ENCODE results near the gene DNMT1.

Gene DNMT1

DNA sequence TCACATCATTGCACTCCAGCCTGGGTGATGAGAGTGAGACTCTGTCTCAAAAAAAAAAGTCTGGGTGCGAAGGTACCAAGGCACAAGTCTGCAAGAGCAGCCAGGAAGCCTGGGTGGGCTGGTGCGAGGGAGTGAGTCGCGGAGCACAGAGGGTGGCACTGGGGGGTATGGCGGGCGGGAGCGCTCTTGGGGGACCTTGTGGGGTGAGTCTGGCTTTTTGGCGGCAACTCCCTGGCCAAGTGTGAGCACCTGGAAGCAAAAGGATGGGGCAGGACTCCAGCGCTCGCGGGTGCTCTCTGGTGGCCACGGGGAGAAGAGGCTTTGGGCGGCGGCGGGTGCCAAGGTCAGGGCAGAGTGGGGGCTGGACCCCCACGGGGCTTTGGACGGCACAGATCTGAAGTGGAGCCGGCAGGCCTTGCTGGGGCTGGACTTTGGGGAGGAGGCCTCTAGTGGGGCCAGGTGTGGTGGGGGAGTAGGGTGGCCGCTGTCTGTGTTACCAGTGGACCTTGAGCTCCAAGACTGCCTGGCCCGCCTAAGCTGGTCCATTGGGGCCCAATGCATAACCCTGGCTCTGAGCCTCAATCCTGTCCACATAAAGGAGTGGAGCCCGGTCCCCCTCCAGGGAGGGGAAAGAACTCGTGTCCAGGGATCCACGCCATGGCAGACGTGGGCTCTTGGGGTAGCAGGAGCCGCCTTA is 81.7 kb downstream of the DNMT1 start:
- peak; percentile 78 for DNase-seq (ENCODE audit: low spot score)

- no peak for DNase-seq (ENCODE audit: low spot score)
These were observed 82.6 kb downstream of the DNMT1 start for GRCh38 chr19:10112037-10112761.

DNA sequence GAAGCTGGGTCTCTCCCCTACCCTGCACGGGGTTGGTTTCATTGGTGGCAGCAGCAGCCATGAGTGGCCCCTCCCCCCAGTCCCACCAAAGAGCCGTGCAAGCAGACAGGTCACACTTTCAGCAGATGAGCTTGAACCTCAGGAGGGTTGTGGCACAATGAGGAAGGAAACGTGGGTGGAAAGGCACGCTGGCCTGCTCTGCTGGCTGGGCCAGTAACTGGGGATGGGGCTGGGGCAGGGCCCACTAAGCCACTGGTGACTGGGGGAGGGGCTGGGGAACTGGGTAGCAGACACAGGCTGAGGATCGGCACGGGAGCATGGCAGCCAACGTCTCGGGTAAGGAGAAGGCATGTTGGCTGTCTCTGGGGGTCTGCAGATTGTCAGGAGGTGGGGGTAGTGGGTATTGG is 83.3 kb downstream of the DNMT1 start, which contains the start of gene P2RY11:
Gene P2RY11, plus strand, starts transcription at position 289 of the 407 bp plus-strand sequence. Its CDS starts 29 bp downstream, at position 318.
- no peak for DNase-seq (ENCODE audit: low spot score)

- no peak for DNase-seq (ENCODE audit: low spot score)
These were observed 83.8 kb downstream of the DNMT1 start for GRCh38 chr19:10110972-10111317.

DNA sequence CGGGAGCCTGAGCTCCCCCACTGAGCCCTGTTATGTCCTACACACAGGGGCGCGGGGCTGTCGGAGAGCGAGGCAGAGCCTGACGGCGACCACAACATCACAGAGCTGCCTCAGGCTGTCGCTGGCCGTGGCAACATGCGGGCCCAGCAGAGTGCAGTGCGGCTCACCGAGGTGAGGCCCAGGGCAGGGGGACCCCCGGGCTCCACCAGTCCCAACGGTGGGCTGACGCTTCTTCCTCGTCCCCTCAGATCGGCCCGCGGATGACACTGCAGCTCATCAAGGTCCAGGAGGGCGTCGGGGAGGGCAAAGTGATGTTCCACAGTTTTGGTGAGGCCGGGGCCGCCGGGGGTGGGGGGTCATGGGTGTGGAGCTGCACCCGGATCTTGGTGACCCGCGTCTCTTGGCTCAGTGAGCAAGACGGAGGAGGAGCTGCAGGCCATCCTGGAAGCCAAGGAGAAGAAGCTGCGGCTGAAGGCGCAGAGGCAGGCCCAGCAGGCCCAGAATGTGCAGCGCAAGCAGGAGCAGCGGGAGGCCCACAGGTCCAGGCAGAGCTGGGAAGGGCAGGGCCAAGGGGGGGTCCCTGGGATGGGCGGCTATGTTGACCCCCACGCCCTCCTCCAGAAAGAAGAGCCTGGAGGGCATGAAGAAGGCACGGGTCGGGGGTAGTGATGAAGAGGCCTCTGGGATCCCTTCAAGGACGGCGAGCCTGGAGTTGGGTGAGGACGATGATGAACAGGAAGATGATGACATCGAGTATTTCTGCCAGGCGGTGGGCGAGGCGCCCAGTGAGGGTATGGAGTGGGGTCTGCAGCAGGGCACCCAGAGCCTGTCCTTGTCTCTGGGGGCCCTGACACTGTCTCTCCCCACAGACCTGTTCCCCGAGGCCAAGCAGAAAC is 84.4 kb downstream of the DNMT1 start:
- DNase-seq (ENCODE audit: low spot score) = no peak

- DNase-seq (ENCODE audit: low spot score) = no peak
These were observed 85.2 kb downstream of the DNMT1 start for GRCh38 chr19:10109528-10109927.

DNA sequence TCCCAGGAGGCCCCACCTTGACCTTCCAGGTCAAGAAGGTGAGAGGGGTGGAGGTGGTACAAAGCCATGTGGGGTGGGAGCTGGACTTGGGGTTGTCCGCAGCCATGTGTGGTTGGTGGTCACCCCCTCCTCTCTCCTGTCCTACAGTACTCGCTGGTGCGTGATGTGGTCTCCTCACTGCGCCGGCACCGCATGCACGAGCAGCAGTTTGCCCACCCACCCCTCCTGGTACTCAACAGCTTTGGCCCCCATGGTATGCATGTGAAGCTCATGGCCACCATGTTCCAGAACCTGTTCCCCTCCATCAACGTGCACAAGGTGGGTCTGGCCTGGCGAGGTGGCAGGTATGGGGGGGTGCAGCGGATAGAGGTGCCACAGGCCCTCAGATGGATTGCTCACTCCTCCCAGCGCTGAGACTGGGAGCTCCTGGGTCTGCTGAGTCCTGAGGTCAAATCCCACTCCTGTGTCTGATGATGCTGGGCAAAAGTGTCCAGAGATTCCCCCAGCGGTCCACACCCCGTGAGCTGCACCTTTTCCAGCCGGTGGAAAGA is 86.9 kb downstream of the DNMT1 start:
- DNase-seq (ENCODE audit: low spot score) = no peak

DNA sequence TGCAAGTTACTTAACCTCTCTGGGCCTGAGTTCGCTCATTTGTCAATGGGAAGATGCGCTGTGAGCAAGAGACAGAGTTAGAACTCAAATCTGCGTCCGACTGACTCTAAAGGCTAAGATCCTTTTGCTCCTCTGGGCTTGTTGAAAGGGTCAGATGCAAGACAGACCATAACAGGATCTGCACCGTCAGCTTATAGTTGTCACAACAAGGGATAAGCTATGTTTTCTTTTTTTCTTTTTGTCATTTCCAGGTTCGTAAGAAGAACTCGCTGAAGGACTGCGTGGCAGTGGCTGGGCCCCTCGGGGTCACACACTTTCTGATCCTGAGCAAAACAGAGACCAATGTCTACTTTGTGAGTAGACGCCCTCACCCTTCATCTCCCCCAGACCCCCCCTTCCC is 87.5 kb downstream of the DNMT1 start:
- no peak for DNase-seq (ENCODE audit: low spot score)

DNA sequence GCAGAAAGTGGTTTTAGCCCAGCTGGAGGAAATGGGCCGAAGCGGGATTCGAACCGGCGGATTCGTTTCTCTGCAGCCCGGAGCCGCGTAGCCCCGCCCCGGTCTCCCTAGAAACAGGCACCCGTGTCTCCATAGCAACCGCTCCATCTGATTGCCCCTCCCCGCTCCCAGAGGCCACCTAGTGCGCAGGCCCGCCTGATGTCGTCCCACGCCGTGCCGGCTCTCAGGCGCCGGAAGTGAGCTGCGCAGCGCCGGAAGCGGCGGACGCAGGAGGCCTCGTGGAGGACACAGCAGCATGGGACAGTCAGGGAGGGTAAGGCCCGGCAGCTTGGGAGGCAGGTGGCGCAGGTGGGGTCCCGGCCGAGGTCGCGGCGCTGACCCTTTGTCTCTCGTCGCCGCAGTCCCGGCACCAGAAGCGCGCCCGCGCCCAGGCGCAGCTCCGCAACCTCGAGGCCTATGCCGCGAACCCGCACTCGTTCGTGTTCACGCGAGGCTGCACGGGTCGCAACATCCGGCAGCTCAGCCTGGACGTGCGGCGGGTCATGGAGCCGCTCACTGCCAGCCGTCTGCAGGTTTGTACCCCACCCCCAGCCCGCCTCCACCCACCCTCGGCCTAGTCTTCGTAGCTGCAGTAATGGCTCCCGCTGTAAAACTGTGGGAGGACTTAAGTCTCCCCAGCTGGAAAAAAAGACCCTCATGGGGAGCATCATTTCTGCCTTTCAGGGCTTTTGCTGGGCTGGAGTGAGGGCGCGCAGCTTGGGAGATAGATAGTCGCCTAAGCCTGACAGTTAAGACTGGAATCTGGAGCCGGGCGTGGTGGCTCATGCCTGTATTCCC is 88.4 kb downstream of the DNMT1 start, which contains the start of gene PPAN:
Gene PPAN, plus strand, starts transcription at position 263 of the 837 bp plus-strand sequence. Its CDS starts 33 bp downstream, at position 296.
- DNase-seq (ENCODE audit: low spot score) = peak; percentile 99

- DNase-seq (ENCODE audit: low spot score) = no peak
These were observed 89.1 kb downstream of the DNMT1 start for GRCh38 chr19:10105509-10106099.

DNA sequence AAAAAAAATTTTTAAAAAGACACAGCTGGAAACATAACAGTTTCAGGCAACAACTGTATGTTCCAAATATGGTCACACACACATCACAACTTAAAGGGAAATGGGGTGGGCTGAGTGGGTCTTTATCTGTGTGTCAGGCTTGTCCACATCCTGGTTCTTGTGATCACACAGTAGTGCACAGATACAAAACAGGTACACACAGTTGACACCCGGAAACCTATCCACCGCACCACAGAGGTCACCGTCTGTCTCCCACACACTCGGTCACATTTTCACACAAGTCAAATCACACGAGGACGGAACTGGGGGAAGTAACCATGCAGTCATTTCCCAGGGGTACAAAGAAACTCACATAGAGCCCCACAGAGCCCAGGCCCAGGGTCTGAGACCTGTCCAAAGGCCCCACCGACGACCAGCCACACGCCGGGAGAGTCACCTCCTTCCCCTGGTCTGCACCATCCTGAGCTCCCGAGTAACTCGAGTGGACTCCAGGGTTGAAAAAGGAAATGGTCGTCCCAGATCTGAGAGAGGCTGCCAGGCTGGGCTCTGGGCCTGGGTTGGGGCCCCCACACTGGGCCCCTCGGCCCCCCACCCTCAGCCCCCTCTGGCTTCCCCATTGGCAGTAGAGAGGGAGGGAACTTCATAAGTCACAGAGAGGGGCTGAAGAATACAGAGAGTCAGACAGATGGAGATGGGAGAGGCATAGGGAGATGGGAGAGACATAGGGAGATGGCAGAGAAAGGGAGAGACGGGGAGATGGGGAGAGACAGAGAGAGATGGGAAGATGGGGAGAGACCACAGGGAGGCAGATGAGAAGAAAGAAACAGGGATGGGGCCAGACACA is 89.9 kb downstream of the DNMT1 start:
- DNase-seq (ENCODE audit: low spot score) = no peak

GRCh38 chr19:10104130-10104513 is 90.6 kb downstream of the DNMT1 start:
- DNase-seq (ENCODE audit: low spot score) = no peak

DNA sequence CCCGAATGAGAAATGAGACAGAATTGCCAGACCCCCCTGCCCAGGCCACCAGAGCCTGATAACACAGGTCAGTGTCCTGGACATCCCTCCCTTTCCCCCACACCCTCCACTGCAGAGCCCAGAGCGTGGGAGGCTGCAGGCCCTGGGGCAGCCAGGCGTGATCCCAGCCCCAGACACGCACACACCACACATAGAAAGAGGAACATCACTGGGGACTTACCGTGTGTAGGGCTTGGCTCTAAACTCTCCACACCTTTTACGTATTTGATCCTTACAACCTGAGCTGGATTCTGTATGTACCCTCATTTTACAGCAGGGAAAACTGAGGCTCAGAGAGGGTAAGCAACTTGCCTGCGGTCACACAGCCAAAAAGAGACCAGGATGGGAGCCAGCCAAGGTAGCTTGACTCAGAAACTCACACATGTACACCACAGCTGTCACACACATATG is 91.9 kb downstream of the DNMT1 start:
- no peak for DNase-seq (ENCODE audit: low spot score)

GRCh38 chr19:10100163-10100785 is 94.5 kb downstream of the DNMT1 start:
- no peak for DNase-seq (ENCODE audit: low spot score)

DNA sequence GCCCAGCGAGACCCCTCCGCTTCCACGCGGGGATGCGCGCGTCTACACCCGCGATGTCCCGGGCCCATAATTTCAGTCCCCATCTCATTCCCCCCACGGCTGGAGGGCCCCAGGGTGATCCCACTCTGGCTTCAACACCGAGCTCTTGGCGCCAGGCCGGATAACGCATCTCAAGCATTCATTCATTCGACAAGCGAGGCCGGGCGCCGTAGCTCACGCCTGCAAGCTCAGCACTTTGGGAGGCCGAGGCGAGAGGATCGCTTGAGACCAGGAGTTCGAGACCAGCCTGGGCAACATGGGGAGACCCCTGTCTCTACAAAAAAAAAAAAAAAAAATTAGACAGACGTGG is 98.2 kb downstream of the DNMT1 start:
- DNase-seq (ENCODE audit: low spot score) = no peak

DNA sequence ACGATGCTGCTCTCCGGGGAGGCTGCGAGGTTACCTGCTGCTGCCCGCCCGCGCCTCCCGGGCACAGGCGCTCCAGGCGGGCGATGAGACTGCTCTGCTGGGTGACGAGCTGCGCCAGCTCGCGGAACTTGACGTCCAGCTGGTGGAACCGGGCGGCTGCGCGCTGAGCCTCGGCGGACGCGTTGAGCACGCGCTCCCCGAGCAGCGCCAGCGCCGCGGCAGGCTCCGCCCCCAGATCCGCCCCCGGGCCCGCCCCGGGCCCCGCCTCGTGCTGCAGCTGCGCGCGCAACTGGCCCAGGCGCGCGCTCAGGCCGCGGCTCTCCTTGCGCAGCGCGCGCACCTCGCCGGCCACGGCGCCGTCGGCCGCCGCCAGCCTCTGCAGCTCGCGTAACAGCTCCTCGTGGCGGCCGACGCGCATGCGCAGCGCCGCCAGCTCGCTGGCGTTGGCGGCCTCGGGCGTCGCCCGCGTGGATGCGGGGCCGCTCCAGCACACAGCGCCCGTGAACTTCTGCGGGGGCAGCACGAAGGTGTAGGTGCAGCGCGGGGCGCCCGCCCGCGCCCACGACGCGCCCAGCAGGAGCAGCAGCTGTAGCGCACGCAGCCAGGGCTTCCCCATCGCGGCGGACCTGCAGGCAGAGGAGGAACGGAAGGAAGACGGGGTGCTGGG is 98.7 kb downstream of the DNMT1 start:
- DNase-seq (ENCODE audit: low spot score) = peak; percentile 100

GRCh38 chr19:10095622-10095947 is 99.2 kb downstream of the DNMT1 start:
- DNase-seq (ENCODE audit: low spot score) = no peak

- DNase-seq (ENCODE audit: low spot score) = peak; percentile 44
These were observed 101.2 kb downstream of the DNMT1 start for GRCh38 chr19:10093295-10094186.
